Hematopoietic multipotent progenitor cell treated with erythropoietin and hydrocortisone succinate and interleukin-3 and kit ligand, for 4 days (in vitro differentiated cells): ENCODE measurements around the gene GGTLC2.
"Not testable (repeated sequence)": the region's sequence is repeated elsewhere in the genome, so short reads cannot be mapped to it uniquely, and the experiment has no call there.

Experiments used
- DNase-seq: peaks from one replicate; pipeline ENCODE4 v3.0.0-alpha.2; 2015

The GGTLC2 gene

GRCh38 chr22:22644314-22644713 is at the start of gene GGTLC2:
Gene GGTLC2 (plus strand): TSS chr22:22644614. CDS start chr22:22646346, 1,732 bp downstream.
- not testable (repeated sequence) for DNase-seq

- no peak for DNase-seq
These were observed 49.2 kb upstream of the GGTLC2 start for GRCh38 chr22:22595001-22595835.

DNA sequence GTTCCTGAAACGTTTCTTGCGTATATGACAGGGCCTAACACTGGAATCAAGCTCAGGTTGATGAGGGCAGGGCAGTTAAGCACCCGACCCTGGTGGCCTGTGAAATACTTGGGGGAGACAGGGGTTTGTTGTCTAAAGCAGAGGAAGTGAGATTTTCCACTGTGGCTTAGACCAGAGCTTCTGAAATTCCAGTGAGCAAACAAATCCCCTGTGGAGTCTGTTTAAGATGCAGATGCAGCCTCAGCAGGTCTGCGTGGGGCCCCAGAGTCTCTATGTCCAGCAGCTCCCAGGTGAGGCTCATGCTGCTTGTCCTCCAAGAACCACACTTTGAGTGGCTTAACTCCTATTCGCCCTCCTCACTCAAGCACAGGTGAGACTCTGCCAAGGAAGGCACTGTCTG is 46.3 kb upstream of the GGTLC2 start:
- no peak for DNase-seq

GRCh38 chr22:22599248-22599647 is 45.2 kb upstream of the GGTLC2 start:
- DNase-seq, result no peak

GRCh38 chr22:22600531-22601261 is 43.7 kb upstream of the GGTLC2 start:
- DNase-seq, result no peak

- DNase-seq, result no peak
These were observed 40.9 kb upstream of the GGTLC2 start for GRCh38 chr22:22603470-22603947.

- no peak for DNase-seq
These were observed 39.9 kb upstream of the GGTLC2 start for GRCh38 chr22:22604326-22605073.

DNA sequence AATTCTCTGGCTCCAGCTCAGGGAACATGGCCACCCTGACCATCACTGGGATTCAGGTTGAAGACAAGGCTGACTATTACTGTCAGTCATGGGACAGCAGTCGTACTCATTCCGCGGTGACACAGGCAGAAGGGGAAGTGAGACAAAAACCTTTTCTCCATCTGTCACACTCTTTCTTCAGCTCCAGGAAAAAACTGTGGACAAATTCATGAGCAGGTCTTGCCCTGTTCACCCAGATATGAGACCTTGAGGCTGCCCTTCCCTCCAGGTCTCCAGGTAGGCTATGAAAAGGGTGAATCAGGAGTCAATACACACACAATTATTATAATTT is 39.4 kb upstream of the GGTLC2 start:
- DNase-seq, result no peak

- DNase-seq, result not testable (repeated sequence)
These were observed 36.4 kb upstream of the GGTLC2 start for GRCh38 chr22:22608022-22608421.

DNA sequence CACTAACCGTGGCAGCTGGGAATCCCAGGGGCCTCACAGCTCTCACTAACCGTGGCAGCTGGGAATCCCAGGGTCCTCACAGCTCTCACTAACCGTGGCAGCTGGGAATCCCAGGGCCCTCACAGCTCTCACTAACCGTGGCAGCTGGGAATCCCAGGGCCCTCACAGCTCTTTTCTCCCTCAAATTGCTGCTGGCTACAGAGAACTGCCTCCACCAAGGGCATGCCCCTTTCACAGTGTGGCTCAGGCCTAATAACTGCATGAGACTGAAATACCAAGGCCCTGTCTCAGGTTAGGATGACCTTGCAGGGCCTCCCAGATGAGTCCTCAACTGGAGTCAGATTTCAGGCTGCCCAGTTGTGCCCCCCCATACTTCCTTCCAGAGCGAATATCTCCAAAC is 35.1 kb upstream of the GGTLC2 start:
- DNase-seq, result no peak

GRCh38 chr22:22612516-22612915 is 31.9 kb upstream of the GGTLC2 start:
- no peak for DNase-seq

GRCh38 chr22:22614065-22614464 is 30.3 kb upstream of the GGTLC2 start:
- DNase-seq, result no peak

- DNase-seq, result no peak
These were observed 27.8 kb upstream of the GGTLC2 start for GRCh38 chr22:22616636-22617035.

DNA sequence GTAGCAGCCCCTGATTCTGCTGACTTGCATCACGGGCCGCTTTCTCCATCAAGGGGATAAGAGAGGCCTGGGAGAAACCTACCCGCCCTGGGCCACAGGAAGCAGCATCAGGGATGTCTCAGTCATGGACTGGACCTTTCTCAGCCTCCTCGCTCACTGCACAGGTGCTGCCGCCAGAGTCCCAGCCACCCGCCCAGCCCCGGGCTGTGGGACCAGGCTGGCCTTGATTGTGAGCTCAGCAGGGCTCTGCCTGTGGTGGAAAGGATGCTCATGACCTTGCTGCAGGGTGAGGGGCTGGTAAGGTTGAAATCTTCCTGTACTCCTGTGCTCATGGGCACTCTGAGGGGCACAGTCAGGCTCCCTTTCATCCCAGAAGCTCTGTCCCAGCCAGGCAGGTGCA is 26.0 kb upstream of the GGTLC2 start:
- DNase-seq, result no peak

- DNase-seq, result no peak
These were observed 25.5 kb upstream of the GGTLC2 start for GRCh38 chr22:22618923-22619322.

DNA sequence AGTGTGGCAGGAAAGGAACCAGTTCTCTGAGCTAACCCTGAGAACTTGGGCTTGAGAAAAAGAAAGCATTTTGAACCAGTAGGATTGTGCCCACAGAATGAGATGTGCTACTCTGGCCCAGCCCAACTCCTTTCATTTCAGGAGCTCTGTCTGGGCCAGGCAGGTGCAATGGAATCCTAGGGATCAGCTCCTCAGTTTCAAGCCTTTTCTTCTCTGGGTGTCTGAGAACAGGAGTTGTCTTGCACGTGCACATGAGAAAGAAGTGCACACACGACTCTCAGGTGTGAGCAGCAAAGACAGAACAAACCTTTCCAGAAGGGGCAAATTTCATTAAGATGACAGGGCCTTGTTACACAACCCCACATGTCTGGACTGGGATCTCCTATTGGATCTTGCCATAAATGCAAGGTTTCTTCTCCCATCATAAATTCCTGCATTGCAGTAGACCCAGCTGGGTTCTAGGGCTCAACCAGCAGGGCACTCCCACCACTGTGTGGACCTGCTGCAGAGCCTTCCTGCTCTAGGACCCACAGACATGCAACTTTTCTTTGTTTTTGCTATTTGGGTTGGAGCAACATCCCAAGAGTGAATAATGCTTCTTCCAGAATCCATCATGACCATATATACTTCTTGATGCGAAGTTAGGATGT is 24.5 kb upstream of the GGTLC2 start:
- no peak for DNase-seq

DNA sequence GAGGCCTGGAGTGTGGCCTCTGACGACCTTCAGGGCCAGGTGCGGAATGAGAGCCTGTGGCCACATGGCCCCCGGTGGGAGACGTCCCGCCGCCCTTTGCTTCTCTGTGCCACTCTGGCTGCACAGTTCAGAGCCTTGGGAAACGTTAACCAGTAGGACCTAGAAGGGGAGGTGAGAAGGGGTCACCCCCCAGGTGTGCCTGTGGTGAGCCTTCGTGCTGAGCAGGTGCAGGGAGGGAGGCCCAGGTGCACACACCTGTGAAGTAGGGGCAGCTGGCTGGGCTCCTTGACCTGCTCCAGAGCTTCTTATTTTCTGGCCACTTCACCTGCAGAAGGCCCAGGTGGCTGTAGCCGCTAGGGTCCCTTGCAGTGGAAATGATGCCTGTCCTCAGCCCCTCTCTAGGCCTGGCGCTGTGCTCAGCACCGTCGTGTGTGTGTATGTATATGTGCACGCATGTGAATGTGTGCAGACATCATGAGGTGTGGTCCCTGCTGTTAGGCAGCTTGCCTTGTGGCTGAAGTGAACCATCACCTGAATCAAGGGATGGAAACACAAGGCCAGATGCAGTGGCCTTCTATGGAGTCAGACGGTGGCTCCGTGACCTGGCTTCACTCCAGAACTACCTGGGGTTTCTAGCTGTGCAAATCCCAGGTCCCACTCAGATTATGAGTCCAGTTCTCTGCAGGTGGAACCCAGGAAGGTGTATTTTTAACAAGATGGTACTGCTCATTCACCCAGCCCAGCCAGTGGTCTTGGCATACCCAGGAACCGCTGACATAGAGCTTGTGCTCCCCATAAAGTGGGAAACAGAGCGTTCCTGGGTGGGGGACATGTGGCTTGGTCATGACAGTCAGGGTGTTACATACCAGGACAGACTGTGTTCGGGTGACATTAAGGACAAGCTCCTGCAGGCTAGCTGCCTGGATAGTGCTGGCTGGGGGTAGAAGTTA is 15.6 kb upstream of the GGTLC2 start:
- not testable (repeated sequence) for DNase-seq

- DNase-seq, result not testable (repeated sequence)
These were observed 13.2 kb upstream of the GGTLC2 start for GRCh38 chr22:22631223-22631652.

DNA sequence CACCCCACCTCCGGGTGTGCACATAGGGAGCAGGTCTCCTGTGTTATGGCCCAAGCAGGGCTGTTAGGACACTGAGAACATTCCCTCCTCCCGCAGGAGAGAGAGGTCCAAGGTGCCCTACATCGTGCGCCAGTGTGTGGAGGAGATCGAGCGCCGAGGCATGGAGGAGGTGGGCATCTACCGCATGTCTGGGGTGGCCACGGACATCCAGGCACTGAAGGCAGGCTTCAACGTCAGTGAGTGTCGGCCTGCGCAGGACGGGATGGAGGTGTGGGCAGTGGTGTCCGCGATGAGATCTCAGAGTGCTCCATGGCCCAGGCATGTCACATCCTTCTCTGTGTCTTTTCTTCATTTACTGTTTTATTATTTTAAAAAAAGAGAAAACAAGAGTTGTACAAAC is 12.2 kb upstream of the GGTLC2 start:
- not testable (repeated sequence) for DNase-seq

DNA sequence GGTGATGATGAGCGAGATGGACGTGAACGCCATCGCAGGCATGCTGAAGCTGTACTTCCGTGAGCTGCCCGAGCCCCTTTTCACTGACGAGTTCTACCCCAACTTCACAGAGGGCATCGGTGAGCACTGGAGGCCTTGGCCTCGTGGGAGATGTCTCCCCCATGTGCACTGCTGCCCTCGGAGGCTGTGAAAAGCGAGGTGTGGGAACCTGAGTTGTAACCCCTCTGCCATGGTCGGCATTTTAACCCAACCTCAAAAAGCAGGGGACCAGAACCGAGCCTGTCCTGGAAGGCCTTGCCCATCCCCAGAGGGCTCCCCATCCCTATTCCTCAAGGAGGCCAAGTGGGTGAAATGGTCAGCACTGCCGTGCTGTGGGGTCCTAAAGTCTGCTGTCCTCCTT is 10.9 kb upstream of the GGTLC2 start:
- DNase-seq, result not testable (repeated sequence)

- peak; percentile 69 for DNase-seq
These were observed 8.2 kb upstream of the GGTLC2 start for GRCh38 chr22:22636260-22636659.

DNA sequence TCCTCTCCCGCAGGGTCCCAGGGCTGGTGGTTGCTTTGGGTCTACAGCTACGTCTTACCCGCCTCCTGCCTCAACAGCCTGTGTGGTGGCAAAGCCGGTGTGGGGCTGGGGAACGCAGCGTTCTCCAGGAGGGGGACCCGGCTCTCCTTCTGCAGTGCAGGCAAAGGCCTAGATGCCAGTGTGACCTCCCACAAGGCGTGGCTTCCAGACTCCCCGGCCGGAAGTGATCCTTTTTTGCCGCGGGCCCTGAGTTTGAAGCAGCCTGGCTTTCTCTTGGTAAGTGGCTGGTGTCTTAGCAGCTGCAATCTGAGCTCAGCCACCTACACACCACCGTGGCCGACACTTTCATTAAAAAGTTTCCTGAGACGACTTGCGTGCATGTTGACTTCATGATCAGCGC is 6.1 kb upstream of the GGTLC2 start:
- DNase-seq, result not testable (repeated sequence)
